NCI-H2227 (cell line): Measurements from ENCODE around the gene PPP1R14B.

ENCODE experiments used
- DNase-seq: peaks from one replicate; lab custom pipeline; 2025; ENCODE audit not compliant: unreplicated experiment; lab: John Stamatoyannopoulos, UW

PPP1R14B gene

DNA sequence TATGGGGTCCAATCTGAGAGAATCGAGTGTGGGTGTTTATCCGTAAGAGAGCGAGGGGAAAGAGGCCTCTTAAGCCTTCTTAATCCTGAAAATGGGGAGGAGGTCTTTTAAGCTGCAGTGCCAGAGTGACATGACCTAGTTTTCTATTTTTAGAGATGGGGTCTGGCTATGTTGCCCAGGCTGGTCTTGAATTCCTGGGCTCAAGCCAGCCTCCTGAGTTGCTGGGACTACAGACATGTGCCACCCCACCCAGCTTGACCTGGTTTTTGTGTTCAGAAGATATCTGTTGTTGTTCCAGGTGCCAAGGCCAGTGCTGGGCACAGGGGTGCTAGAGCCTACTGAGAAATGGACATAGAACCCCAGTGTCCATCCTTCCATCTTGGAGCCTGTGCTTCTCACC, 36.3 kb upstream of the PPP1R14B start:
- no peak for DNase-seq

DNA sequence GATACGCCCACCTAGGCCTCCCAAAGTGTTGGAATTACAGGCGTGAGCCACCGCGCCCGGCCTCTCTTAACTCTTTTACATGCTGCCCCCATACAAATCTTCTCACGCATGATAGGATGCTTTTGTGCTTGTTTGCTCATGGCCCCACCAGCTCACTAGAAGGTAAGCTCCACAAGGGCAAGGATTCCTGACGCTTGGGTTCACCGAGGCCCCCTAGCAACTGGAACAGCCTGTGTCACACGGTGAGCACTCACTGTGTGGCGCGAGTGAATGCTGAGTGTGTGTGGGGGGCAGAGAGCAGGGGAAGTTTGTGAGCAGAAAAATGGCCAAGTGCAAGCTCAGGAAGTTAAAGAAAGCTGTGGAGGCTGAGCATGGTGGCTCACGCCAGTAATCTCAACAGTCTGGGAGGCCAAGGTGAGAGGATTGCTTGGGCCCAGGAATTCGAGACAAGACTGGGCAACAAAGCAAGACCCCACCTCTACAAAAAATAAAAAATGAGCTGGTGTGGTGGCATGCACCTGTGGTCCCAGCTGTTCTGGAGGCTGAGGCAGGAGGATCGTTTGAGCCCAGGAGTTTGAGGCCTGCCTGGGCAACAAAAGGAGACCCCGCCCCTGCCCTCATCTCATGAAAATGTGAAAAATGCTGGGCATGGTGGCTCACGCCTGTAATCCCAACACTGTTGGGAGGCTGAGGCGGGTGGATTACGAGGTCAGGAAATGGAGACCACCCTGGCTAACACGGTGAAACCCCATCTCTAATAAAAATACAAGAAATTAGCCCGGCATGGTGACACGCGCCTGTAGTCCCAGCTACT, 35.4 kb upstream of the PPP1R14B start:
- DNase-seq, result no peak

DNA sequence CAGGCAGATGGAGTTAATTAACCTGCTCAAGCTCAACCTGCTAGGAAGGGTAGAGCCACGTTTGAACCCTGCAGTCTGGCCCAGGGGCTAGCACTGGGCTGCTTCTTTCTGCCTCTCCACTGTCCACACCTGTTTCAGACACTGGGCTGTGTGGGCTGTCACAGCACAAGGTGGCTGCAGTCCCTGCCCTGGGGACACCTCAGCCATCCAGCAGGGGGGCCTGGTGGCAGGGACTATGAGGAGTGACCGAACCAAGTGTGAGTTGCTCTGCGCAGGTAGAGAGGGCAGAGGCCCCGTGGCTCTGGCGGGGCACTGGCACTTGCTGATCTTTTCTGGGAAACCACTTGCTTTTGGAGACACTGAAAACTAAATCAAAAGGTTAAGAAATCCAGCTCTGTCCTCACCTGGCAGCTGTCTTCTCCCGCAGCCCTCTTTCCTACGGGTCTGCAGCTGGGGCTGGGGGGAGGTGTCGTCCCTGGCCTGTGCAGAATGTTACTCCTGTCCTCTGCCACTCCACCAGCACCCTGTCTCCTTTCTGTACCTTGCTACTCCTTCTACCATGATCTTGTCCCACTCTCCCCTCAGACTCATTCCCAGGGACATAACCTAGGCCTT, 31.9 kb upstream of the PPP1R14B start:
- no peak for DNase-seq

DNA sequence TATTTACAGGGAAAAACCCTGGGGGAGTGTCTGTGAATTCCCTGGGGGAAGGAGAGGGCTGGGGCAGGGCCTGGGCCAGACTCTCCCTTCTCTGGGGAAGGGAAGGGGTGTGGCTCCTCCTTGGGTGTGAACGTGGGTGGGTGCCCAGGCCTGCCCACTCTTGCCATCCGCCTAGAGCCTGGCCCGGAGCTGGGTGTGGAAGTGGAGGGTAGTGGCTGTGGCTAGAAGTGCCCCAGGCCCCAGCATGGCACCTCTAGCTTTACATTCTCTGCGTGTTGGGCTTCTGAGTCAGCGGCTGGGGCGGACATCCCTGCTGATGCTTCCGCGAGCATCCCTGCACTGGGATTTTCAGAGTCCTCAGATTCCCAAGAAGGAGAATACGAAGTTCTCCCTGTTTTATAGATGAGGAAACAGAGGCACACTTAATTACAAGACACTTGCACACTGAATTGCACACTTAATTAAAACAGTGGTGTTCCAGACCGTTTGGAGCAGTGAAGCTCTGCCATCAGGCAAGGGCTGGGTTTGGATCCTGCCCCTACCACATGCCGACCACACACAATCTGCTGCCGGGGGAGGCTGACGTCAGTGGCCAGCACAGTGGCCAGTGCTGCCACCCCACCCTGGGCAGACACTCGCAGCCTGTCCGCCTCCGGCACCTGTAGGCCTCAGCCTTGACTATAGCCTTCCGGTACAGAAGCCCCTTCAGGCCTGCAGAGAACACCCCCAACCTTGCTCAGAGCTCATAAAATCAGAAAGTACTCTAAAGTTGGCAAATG, 30.1 kb upstream of the PPP1R14B start:
- no peak for DNase-seq

DNA sequence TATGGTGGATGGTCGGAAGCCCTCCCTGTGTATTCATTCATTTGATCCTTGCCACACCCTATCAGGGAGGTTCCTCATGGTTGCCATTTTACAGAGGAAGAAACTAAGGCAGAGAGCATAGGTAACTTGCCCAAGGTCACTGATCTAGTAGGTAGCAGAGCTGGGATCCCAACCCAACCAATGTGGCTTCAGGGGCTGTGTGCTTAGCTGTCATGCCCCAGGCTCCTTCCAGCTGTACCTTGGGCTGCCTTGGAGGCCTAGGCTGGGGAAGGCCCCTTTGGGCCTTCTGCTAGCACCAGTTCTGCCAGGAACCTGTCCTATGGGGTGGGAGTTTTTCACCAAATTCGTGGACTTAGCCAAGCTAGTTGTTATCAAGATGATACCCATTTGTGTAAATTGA, 29.1 kb upstream of the PPP1R14B start:
- DNase-seq, result no peak

DNA sequence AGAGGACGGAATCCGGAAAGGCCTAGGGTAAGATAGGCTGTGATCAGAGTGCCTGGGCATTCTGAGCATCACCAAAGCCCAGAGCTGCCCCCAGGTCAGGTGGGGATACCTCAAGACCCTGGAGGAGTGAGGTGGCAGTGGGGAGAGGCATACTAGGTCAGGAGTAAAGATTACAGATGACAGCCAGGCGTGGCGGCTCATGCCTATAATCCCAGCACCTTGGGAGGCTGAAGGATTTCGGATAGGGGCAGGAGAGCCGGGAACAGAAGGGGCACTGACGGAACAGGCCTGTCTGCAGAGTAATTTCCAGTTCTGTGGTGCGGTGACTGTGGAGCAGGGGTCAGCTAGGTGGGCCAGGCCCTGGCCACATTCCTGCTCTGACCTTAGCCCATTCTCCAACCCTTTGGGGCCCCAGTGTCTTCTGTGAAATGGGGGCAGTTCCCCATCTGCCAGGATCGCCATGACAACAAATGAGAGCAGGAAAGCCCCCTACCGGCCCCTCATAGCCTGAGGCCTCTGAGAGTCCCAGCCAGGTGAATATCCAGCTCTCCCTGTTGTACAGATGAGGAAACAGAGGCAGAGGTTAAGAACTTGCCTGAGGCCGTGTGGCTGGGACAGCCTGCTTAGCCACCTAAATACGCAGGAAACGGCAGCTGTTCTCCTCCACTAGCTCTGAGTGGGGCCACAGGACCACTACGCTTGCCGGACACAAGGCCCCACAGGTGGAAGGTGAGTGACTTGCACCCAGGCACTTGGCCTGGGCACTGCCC, 28.5 kb upstream of the PPP1R14B start:
- DNase-seq, result no peak

DNA sequence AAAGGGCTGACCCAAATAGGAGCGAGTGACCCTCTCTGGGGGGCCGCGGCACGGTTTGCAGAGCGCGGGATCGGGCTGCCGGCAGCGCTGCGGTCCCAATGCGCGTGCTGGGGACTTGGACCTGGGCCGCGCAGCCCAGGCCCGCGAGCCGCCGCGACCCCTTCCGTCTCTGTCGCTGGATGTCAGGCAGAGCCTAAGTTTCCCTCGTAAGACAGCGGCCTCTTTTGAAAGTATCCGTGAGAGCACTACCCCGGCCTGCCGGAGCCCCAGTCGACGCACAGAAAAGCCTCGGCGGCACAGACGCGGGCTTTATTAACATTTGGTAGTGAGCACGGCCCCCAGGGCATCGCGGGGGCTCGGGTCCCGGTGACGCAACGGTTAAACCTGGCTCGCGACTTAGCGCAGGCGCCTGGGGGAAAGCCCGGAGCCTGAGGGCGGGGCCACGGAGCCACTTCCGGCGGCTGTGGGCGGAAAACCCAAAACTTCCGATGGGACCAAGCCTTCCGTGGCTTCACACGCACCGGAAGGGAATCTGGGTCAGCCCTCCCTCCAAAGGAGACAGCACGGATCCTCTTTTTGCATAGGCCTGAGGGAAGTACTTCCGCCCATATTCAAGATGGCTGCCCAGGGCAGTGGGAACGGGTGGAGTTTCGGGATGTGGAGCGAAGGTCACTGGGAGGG, 22.9 kb upstream of the PPP1R14B start:
- DNase-seq, result peak; percentile 99

DNA sequence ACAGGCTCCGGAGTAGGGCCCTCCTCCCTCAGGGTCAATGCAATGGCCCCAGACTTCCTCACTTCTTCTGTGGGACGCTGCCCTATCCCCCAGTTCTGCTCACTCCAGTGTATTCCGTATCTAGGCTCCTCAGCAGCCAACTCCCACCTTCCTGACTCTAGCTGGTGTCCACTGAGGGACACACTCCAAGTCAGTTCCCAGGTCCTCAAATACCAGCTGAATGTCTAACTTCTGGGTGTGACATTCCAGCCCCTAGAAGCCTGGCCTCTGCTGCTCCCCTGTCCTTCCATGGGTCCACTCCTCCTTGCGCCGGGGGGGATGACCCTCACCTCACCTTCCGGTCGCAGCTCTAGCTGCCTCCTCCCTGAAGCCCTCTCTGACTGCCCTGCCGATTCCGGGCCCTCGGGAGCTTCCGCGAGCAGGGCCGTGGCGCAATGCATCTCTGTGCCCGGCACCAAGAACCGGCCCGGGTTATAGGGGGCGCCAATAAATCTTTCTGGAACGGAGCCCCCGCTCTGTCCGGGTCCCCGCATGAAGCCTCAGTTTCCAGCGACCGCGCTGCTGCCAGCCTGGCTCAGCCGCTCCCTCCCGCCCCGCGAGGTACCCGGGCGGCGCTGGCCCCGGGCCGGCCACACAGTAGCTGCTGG, 22.3 kb upstream of the PPP1R14B start:
- DNase-seq, result peak; percentile 53

DNA sequence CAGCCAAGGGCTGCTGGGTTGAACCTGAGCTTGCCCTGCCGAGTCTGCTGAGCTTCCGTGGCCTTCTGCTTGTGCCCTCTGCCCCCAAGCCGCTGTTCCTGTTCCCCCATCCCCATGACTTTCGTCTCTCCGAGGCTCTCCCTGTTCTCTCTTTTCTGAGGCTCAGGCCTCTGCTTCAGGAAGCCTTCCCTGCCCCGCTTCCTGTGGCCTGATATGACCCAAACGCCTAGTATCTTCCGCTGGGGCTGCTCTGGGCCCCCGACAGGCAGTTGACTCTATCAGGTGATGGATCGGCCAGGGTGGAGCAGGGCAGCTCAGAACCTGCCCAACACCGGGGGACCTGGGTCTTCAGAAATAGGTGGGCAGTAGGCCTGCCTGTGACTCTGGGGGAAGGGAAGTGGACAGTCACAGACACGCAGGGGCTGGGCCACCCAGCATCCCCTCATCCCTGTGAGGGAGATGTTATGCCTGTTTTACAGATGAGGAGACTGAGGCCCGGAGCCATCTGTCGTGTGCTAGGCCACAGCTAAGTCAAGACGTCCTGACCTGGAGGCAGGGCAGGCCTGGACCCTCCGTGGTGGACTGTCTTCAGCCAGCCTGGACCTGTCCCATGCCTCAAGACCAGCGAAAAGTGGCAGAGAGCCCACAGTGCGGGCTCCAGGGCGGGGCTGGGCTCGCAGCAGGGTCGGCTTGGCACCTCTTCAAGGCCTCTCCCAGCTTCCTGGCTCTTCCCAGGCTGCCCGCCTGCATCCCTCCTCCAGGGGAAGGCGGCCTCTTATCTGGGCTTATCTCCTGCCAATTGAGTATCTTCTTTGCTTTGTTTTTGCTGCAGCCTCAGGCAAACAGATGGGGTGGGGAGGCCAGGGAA, 21.5 kb upstream of the PPP1R14B start:
- peak; percentile 41 for DNase-seq

DNA sequence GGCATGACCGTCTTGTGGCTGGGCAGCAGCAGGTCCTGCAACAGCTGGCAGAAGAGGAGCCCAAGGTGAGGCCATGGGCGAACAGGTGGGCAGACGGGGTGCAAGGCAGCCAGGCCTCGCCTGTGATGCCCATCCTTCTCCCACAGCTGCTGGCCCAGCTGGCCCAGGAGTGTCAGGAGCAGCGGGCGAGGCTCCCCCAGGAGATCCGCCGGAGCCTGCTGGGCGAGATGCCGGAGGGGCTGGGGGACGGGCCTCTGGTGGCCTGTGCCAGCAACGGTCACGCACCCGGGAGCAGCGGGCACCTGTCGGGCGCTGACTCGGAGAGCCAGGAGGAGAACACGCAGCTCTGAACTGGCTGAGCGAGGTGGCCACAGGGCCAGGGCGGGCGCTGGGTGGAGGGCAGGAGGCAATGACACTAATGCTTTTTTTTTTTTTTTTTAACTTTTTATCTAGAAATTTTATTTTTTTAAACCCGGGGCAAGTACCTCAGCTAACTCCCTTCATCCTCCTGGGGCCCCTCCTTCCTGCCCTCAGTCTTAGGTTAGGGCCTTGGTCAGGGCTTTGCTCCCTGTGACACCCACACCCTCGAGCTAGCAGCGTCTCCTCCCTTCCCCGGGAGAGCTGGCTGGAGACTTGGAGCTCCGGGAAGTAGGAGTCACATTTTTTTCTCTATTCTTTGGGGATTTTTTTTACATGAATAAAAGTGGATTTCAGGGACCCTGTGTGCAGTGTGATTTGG, 20.6 kb upstream of the PPP1R14B start:
- DNase-seq, result no peak

DNA sequence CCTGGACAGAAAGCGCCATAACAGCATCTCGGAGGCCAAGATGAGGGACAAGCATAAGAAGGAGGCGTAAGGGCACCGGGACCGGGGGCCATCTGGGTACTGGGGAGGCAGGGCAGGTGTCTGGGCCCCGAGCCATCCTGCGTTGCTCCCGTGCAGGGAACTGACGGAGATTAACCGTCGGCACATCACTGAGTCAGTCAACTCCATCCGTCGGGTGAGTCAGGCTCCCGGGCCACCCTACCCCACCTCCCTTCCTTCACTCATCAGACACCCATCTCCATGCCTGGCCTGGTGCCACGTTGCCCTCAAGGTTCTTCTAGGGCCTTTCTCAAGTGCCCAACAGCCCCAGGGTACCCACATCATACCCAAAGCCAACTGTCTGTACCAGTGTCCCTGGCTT, 19.6 kb upstream of the PPP1R14B start:
- no peak for DNase-seq

DNA sequence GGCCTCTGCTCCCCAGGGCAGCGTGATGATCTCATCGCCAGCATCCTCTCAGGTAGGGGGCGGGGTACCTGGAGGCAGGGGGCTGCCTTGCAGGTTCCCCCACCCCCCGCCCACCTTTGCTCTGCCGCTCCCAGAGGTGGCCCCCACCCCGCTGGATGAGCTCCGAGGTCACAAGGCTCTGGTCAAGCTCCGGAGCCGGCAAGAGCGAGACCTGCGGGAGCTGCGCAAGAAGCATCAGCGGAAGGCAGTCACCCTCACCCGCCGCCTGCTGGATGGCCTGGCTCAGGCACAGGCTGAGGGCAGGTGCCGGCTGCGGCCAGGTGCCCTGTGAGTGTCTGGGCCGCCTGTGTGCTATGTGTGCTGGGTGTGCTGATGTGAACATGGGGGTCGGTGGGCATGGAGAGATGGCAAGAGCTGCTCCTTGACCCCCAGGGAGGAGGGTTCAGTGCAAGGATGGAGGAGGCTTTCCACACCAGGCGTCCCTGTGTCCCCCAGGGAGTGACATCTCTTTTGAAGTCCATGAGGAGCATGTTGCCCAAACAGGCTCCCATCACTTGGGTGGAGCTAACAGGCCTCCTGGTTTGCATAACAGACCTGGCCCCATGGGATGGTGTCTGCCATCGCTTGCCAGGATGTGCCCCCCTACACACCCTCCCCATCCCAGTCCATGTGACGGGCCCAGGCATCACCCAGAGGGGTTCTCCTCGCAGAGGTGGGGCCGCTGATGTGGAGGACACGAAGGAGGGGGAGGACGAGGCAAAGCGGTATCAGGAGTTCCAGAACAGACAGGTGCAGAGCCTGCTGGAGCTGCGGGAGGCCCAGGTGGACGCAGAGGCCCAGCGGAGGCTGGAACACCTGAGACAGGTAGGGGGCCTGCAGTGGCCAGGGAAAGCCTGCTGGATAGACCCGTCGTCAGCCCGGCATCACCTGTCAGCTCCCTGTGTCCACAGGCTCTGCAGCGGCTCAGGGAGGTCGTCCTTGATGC, 18.7 kb upstream of the PPP1R14B start:
- DNase-seq, result no peak

DNA sequence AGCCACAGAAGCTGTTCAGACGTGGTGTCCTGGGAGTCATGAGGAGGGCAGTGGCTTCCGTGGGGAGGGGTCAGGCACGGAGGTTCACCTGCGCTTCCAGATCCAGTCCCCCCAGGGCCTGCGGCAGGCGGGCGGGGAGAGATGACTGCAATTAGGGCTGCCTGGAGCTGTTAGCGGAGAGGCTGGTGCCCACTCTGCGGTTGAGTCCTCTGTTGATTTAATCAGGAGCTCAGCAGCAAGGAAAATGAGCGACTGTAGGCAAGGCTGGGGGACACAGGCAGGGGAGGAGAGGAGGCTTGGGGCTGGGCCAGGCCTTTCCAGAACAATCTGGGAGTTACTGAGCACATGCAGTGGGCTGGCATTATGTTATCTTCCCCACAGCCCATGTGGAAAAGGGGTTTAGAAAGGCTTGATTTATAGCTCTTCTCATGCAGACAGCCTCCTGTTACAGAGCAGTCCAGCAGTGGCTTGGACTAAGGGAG, 17.7 kb upstream of the PPP1R14B start:
- DNase-seq, result peak; percentile 62

DNA sequence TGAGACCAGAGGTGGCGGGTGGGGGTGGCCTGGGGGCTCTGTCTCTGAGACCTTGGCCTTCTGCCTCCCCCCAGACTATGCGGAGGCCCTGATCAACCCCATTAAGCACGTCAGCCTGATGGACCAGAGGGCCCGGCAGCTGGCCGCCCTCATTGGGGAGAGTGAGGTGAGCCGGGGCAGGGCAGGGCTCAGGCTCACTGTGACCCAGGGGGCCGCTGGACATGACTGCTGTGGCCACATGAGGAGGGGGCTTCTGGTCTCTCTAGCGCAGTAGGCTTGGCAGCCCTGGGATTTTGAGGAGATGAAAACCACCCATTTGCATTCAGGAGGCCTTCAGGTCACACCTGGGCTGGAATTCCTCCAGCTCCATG, 17.2 kb upstream of the PPP1R14B start:
- no peak for DNase-seq

DNA sequence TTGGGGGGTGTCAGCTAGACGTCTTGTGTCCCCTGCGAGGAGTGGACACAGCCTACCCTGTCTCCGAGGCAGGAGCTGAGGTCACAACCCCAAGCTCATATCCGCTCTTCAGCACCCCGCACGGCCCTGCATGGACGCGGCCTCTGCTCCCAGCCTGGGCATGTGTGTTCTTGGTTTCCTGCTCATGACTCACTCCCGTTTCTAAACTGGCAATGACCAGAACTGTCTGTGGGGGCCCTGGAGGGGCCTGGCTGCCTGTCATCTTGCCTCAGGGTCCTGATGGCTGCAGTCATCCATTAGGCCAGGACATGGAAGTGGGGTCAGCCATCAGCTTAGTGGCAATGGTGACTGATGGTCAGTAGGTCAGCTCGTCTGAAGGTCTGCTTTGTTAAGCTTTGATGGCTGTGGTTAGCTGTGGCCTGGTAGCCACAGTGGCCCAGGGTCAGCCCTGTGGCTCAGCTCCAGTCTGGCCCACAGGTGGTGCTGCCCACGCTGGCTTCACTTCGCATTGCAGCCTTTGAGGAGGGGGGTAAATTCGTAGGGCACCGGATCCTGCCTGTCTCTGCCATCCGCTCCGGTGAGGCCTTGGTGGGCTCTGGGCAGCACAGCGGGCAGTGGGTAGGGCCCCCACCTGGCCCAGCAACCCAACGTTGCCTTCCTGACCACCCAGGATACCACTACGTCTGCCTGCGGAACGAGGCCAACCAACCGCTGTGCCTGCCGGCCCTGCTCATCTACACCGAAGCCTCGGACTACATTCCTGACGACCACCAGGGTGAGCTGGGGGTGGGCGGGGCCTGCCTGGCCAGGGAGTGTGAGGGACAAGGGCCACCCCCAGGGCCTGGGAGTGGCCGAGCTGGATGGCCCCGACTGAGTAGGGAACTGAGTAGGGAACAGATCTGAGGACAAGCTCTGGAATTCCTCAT, 16.5 kb upstream of the PPP1R14B start:
- no peak for DNase-seq
